AG04450 (cell line): Measurements from ENCODE around the gene EEF1E1. TPM values are rescaled to one million over a fixed set of nuclear protein-coding genes. Genes with fewer than 3 reads are reported as not detected.
A peak's percentile ranks its signal among the peaks of the same experiment; 100 is the strongest.

ENCODE experiments used
- CTCF ChIA-PET: fragments of 300-600, 350-600 bp; formaldehyde crosslinking; extraction: SDS; loops from one replicate; lab custom pipeline; 2022; ENCODE audit warnings: antibody characterized with exemption, inconsistent platforms; lab: Charles Lee
- POLR2A ChIA-PET: fragments of 350-600 bp; formaldehyde crosslinking; extraction: SDS; loops from one replicate; lab custom pipeline; 2021; ENCODE audit warnings: antibody characterized with exemption, inconsistent platforms; lab: Yijun Ruan, JAX
- DNase-seq: peaks from one replicate; pipeline ENCODE4 v3.0.0-alpha.2; 2011; ENCODE audit warnings: low read depth, low spot score
- H3K27ac ChIP-seq: one replicate; pipeline ENCODE4 v1.5.1; 2012; ENCODE audit warnings: low read depth, low read length, control low read depth
- H3K27me3 ChIP-seq: one replicate; pipeline ENCODE4 v1.6.0; 2012; ENCODE audit warnings: low read length; ENCODE audit not compliant: control insufficient read depth, insufficient read depth
- H3K4me3 ChIP-seq: 2 replicates; pipeline ENCODE4 v1.5.1; 2011; ENCODE audit warnings: mild to moderate bottlenecking, low read depth, low read length, control low read depth
- H3K9me3 ChIP-seq: 2 replicates; pipeline ENCODE4 v1.5.1; 2012; ENCODE audit warnings: low read length; ENCODE audit not compliant: control insufficient read depth, insufficient read depth
- CTCF ChIP-seq: IDR thresholded peaks from 2 replicates; pipeline ENCODE4 v1.5.1; 2011; ENCODE audit warnings: low read depth, low read length, control low read depth, inconsistent platforms
- polyA plus RNA-seq: library from polyadenylated mRNA; depleted of rRNA; stranded (reverse); fragments of >200 nt; gene quantifications from 2 replicates; pipeline ENCODE4 v1.2.3, GENCODE V29; 2011

EEF1E1 gene
- polyA plus RNA-seq, 1 experiment: 65.1 TPM

DNA sequence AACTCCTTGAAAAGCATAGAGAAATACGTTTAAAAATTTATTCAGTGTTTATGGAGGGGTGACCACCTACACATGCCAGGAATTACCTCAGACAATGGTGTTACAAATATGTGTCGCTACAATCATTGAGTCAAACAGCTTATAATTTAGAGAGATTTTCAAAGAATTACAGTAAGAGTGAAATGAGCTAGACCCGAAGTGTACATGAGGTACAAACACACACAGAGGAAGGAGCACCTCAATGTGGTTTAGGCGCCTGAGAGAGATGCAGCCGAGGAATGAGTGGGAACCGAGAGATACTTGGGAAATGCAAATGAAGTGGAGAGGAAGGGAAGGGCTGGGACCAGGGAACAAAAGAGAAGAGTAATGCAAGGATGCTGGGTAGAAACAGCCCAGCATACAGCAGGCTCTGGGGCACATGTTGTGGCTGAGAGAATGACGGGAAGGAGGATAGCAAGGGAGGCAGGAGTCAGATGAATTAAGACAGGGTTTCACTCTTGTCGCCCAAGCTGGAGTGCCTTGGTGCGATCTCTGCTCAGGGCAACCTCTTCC, 15.5 kb downstream of the EEF1E1 start:
- Histone ChIP-seq H3K9me3 (no peaks in the 10 kb centered on the region), H3K27ac (no peak overlapping the region), H3K4me3 (no peak overlapping the region), H3K27me3 (no peaks in the 10 kb centered on the region)
- POLR2A ChIA-PET: no interaction called here
- CTCF ChIA-PET: no interaction called here
- TF ChIP-seq CTCF: no peak
- no peak for DNase-seq

DNA sequence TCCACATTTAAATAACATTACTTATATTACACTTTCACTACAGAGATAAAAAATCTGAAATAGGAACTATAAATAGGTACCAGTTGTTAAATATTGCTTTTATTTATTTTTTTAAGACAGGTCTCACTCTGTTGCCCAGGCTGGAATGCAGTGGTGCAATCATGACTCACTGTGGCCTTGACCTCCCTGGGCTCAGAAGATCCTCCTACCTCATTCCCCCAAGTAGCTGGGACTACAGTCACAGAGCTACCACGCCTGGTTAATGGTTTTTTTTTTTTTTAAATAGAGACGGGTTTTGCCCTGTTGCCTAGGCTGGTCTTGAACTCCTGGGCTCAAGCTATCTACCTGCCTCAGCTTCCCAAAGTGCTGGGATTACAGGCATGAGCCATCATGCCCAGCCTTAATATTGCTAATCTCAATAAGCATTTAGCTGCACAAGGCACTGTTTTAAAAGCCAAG, 17.3 kb downstream of the EEF1E1 start:
- H3K9me3 ChIP-seq: no peaks in the 10 kb centered on the region
- DNase-seq: peak; percentile 79
- TF ChIP-seq CTCF: no peak
- no peaks in the 10 kb centered on the region for H3K27me3 ChIP-seq
- peak overlapping the region; percentile 53 for H3K27ac ChIP-seq
- ChIA-PET CTCF (interaction anchor here (0.7 to 1.2 kb wide), 2 partner anchors 26 to 134 kb away, joined by 6 read pairs; no protein-coding TSS in a partner anchor), POLR2A (interaction anchor here (0.6 to 1.2 kb wide), 4 partner anchors 17 to 866 kb away, joined by 3 to 5 read pairs (median 4); partner anchors contain the start of gene EEF1E1)
- H3K4me3 ChIP-seq: no peak overlapping the region

DNA sequence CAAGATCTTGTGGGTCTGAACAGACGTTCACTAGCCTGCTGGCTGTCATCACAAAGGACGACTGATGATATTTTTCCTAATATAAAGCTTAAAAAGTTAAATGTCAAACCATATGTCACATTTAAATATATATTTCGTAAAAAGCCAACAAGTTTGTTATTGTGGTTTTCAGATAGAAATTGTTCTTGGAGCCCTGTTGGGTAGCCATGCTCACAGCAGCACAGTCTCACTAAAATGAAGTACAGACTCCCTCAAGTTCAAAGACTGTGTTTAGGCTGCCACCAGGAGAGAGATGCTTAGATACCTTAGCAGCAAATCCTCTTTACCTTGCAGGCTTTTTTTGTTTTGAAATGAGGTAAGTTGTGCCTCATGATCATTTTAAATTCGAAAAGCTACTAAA, 17.8 kb downstream of the EEF1E1 start:
- H3K27ac ChIP-seq: no peak overlapping the region
- H3K4me3 ChIP-seq: no peak overlapping the region
- no peaks in the 10 kb centered on the region for H3K9me3 ChIP-seq
- H3K27me3 ChIP-seq: no peaks in the 10 kb centered on the region
- DNase-seq: no peak
- CTCF ChIA-PET: interaction anchor here (0.7 to 1.2 kb wide), 2 partner anchors 25 to 134 kb away, joined by 6 read pairs; no protein-coding TSS in a partner anchor
- TF ChIP-seq CTCF: no peak
- POLR2A ChIA-PET: interaction anchor here (1.2 kb wide), 1 partner anchor 18 kb away, joined by 4 read pairs; the partner anchor contains the start of gene EEF1E1

- H3K27ac ChIP-seq: peak overlapping the region; percentile 73
- ChIA-PET CTCF (no interaction called here), POLR2A (no interaction called here)
- no peaks in the 10 kb centered on the region for H3K27me3 ChIP-seq
- TF ChIP-seq CTCF: no peak
- H3K4me3 ChIP-seq: no peak overlapping the region
- no peaks in the 10 kb centered on the region for H3K9me3 ChIP-seq
- DNase-seq: peak; percentile 59
These were observed 19.1 kb downstream of the EEF1E1 start for GRCh38 chr6:8082954-8083858.

DNA sequence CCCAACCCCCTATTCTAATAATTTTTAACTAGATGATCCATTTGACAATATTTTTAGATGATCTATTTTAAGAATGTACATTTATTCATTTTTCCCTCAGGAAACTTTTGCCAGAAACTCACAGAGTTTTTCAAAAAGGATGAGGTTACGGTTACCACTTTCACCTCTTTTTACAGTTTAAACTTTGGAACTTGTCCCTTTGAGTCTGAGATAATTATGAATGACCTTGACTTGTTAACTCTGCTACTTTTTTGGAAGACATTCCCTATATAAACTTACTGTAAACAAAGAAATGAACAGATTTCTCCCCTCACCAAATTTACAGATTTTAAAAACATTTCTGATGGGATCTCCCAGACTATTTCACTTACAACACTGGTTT, 19.8 kb downstream of the EEF1E1 start:
- POLR2A ChIA-PET: no interaction called here
- H3K27ac ChIP-seq: peak overlapping the region; percentile 73
- no peak overlapping the region for H3K4me3 ChIP-seq
- CTCF ChIA-PET: no interaction called here
- H3K27me3 ChIP-seq: no peaks in the 10 kb centered on the region
- DNase-seq: no peak
- no peaks in the 10 kb centered on the region for H3K9me3 ChIP-seq
- no peak for TF ChIP-seq CTCF
